ENCODE measurements around the gene MAOB.
"Not testable (repeated sequence)": the region's sequence is repeated elsewhere in the genome, so short reads cannot be mapped to it uniquely, and the experiment has no call there.

Gene MAOB

DNA sequence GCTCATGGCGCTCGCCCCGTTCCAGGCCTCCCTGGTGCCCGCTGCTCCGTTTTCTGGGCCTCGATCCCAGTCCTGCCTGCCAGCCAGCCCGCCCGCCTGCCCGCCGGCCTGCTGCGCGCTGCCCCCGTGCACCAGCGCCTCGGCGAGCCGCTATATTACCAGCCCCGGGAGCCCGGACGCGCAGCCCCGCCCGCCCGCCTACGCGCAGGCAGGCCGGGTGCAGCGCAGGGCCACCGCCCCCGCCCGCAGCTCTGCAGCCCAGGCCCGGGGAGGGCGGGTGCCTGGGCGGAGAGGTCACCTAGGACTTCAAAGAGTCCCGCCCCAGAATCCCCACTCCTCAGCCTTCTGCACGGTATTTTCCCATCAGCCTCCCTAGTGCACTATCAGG is at the start of gene MAOB:
MAOB (minus strand) TSS at position 157 of the 388 bp plus-strand sequence; CDS start at position 6, 151 bp downstream.
- no peak for DNase-seq

DNA sequence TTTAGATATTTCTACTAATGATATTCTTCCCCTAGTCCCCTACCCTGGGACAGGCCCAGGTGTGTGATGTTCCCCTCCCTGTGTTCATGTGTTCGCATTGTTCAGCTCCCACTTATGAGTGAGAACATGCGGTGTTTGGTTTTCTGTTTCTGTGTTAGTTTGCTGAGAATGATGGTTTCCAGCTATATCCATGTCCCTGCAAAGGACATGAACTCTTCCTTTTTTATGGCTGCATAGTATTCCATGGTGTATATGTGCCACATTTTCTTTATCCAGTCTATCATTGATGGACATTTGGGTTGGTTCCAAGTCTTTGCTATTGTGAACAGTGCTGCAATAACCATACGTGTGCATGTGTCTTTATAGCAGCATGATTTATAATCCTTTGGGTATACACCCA is 39.8 kb upstream of the MAOB start:
- not testable (repeated sequence) for DNase-seq

DNA sequence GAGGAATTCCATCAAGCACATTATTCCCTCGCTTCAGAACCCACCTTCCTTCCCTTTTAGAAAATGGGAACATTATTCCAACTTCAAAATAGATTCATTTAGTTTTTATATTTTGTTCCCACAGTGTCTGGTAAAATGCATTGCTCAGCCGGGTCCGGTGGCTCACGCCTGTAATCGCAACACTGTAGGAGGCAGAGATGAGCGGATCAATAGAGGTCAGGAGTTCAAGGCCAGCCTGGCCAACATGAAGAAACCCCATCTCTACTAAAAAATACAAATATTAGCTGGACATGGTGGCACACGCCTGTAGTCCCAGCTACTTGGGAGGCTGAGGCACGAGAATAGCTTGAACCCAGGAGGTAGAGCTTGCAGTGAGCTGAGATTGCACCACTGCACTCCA is 28.5 kb upstream of the MAOB start:
- DNase-seq = not testable (repeated sequence)

DNA sequence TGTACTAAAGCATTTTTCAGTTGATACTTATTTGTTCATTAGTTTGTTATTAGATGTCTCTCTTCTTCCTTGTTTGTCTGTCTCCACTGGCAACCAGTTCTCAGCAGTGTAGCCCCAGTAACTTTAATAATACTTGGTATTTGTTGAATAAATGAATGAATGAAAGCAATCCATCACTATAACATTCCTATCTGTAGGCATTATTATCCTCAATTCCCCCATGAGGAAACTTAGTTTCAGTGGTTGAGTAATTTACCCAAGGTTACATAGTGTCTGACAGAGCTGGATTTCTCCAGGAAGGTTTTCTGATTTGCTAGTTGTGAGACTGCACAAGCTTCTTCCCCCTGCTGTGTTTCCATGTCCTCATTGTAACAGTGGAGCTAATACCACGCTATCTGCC is 27.8 kb upstream of the MAOB start:
- DNase-seq = no peak

DNA sequence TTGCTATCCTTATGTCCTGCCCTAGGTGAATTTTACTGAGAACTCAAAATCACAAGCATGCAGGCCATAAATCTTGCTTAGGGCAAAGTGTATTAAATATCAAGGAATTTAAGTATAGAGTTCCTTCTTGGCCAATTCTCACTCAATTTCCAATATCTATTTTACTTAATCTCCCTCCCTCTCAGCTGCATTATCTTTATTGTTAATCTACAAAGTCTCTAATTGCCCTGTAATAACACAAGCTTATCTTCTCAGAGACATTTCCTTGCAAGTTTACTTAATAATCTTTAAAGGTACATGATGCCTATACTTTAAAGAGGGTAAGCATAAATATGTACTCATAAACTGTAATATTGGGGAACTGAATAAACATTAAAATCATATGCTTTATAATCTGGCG is 26.9 kb upstream of the MAOB start:
- DNase-seq = no peak

DNA sequence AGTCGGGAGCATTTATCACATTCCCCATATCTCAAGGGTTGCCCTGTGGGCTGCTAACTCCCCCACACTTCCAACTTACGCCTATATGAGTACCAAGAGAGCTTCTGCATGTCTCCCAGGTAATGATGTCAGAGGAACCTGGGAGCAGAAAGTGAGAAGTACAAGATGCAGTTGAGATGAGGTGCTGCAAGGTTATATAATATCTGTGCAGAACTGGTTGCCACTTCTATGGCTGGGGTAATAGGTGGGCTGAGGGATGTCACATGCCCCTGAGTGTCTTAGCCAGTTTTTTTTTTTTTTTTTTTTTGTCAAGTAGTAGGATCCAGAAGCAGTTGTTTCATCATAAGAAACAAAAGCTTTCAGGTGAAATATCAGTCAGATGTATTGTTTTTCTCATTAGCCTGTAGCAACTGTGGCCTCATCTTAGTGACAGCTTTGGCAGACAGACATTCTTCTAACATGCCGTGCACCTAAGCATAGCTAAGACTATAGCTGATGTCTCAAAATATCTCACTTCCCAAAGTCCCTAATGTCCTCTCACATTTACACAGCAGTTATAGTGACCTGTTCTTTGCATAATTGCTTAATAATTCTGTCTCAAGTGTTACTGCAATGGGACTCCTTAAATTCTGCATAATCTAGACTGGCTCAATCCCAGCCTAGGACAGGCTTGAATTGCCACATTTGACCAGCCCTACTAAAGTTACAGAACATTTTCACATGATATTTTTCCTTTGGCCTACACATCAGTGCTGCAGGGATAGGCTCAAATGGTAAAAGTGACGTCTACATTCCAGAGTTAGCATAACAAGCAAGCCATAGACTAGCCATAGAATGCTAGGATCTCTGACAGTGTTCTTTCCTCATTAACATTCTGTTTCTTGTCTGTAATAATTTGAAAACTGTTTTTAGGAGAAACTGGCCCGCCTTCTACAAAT is 17.9 kb upstream of the MAOB start:
- no peak for DNase-seq

DNA sequence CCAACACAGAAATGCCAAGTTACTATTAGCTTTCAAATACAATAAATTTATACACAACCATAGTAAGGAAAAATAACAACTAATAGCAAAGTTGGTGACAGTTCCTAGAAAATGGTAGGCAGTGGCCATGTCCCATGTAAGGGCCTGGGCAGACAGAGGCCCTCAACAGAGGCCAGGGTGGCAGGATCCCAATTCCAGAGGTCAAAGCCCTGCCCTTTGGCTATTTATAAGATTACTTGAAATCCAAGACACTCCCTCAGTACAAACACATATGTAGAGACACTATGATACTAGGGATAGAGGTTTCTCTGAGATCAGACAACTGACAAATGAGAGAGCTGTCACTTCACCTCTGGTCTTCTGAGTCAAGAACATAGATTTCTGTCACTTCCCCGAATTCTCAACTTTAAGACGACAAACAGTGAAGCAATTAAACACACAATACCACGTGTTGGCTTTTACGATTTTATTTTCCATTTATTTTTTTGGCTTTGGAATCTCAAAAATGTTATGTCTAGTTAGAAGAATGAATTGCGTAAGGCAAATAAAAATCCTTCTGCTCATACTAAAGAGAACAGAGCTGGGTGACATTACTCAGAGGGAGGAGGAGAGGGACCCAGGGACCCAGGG is 16.3 kb upstream of the MAOB start:
- DNase-seq = no peak

DNA sequence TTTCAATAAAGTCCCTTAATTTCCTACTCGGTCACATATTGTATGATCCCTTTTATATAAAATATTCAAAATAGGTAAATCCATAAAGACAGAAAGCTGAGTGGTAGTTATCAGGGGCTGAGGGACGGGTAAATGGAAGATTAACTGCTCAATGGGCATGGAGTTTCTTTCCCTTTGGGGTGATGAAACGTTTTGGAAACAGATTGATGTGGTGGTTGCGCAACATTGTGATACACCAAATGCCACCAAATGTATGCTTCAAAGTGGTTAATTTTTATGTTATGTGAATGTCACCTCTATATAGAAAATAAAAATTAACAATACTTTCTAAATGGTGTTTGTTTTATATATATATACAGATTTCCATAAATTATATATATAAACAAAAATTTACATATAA is 15.0 kb upstream of the MAOB start:
- DNase-seq = no peak

DNA sequence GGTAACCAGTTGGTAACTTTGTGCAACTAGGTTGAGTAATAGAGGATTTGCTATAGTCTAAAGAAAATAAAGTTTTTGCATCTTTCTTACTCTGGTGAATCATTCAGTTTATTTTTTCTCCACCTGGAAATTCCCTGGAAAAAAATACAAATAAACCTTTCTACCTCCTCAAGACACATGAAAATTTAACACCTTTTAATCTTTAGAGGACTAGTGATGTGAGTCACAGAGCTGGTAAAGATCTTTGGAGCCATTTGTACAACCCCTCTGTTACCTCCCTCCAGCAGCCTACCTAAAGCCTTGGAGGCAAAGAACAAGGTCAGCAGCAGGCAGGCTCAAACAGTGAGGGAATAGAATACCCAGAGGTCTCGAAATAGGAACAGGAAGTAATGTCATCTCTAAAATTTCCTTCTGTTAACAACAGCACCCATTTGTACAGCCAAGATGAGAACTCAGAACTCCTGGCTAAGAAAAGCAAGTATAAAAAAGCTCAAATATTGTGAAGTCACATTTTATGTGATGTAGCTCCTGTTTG is 10.2 kb upstream of the MAOB start:
- no peak for DNase-seq

DNA sequence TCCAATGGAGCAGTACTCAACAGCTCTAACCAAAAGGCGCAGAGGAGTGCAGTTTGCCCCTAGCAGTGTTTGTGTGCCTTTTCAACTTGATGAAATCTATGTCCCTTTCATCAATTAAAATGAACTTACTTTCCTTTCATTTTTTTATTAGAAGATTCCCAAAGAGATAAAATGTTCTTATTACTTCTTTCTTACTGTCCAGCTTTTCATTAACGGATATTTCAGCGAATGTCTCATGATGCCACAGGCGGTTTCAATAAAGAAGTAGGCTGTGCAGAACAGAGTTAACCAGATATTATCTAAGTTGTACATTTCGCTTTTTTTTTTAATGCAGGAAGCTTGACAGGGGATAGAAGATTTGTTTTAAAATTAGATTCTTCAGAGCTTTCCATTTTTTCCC is 3.4 kb upstream of the MAOB start:
- no peak for DNase-seq

DNA sequence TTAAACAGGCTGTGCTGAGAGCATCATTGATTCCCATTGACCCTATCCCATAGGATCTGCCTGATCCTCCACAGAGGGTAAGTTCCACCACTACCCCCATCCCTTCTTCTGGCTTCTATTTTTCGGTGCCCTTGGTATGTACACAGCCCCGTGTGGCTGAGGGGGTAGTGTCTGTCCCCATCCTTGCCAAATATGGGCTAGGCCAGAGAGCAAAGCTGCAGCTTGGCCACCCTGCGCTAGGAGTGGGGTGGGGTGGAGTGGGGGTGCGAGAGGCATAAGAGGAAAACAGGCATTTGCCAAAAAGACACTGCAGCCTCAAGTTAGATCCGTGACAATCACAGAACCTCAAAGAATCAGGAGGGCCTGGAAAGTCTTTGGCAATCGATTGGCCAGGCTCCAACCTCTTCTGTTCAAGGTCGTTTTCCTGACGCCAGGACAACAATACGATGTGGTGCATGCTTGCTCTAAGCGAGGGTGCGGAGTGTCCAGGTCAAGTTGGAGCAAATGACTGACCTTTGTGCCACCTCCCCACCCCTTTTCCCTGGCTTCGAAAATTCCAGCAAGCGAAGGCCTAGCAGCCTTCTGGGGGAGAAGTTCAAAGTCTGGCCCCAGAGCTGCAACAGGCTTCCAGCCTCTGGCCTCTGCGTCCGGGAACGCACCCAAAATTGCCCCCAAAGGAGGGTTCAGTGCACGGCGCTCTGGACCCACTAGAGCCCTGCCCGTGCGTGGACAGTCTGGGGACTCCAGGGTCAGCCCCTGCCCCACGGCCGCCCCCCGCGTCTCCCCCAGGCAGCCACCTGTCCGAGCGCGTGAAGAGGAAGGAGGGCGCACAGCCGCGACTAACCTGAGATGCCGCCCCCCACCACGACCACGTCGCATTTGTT is 598 bp downstream of the MAOB start:
- no peak for DNase-seq

DNA sequence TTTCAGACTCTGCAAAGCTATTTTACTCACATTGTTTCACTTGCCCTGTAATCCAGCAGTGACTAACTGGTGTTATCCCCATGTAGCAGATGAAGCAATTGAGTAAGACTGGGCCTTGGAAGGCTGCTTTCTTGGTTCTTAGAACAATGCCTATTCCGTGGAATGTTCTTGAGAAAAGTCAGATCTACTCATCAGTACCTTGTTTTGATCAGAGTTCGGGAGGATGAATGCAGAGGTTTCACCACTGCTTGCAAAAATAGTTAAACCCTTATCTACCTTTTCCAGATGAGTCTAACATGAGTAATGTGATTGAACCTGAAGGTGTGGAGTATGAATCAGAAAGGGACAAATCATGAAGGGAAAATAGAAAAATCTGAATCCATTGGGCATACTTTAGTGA is 1.8 kb downstream of the MAOB start:
- DNase-seq = no peak

DNA sequence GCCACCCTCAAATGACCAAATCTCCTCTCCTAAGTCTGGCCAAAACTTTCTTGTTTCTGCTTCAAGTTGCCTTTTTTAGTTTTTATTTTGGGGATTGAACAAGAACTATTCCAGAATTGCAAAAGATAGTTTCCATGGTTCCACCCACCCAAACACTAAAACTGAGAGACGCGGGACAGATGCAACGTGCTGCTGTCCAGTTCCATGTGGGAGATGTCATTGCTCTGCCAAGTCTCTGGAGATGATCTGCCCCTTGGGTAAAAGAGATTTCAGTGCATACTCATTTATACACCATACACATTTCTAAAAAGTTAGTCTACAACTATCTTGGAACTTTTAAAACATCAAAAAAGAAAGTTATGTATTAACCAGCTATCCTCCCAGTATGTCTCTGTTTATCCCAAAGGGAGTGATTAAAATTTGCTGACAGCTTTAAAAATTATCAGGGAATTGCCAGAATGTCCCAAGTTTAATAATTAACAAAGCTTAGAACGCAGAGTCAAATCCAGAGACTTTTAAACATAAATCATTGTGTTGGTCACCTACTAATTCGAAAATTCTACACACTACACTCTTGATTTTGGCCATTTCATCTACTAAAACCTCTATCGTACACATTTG is 3.2 kb downstream of the MAOB start:
- no peak for DNase-seq

DNA sequence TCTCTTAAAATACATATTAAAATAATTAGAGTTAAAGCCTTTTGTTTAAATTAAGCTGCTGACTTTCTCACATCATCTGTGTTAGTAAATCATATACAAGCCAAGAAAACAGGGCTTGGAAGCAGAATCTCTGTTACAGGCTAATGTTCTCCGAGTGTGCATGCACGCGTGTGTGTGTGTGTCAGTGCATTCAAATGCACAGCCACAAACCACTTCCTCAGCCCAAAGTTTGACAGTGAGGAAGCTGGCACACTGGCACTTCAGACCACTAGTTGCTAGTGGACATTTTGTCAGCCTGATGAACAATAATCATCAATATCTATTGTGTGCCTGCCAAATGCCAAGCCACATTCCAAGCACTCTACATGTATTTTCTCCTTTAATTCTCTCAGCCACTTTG is 5.6 kb downstream of the MAOB start:
- no peak for DNase-seq

DNA sequence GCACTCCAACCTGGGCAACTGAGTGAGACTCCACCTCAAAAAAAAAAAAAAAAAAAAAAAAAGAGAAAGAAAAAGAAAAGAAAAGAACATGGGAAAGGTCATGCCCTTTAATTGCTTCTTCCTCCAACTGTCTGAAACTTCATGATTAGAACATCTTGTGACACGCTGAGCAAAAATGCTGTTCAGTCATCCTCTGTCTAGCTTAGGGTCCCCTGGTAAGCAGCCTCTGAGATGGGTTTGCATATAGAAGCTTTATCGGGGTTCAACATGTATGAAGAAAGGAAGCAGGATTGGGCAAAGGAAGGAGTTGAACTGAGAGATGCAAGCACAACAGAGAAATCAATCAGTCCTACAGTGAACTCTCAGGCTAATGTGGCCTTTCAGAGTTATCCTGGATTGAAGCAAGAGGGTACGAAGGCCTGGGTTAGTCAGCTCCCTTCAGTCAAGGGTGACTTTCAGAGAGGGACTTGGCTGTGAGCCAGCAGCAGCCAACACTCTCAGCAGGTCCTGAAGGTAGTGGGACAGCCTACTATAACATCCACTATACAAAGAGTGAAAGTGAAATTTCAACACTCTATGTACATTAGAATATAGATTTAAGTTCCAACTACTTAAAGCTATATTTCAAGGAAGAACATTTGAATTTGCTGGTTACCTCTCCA is 11.4 kb downstream of the MAOB start:
- DNase-seq = no peak

DNA sequence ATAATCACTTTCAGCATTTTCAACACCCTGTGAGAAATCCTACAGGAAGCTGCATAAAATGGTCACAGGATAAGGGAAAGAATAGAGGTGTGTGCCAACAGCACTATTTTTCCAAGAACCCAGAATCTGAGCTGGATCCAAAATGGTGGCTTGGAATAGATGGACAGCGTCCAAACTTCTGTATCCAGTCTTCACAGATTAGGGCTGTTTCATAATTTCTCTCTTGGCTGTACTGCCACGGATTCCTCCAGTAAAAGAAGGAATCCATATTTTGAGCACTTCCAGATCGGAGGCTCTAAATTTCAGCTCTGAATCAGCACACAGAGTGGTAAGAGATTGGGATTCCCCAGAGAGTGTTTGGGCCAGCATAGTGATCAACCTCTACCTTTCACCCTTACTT is 12.2 kb downstream of the MAOB start:
- no peak for DNase-seq

DNA sequence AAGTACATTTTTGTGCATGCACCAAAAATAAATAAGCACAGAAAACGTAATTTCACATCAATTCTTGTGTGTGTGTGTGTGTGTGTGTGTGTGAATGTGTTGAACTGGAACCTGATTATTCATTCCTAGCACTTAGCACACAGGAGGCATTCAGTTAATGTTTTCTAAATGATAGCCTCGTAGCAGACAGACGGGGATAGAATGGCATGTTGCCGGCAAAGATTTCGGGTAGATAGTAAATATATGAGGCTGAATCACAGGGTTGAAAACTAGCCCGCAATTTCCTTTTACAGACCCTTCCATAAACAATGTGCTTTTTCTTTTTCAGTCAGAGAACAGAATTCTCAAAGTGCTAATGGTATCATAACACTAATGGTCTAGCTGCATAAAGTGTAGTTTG is 13.5 kb downstream of the MAOB start:
- DNase-seq = no peak

DNA sequence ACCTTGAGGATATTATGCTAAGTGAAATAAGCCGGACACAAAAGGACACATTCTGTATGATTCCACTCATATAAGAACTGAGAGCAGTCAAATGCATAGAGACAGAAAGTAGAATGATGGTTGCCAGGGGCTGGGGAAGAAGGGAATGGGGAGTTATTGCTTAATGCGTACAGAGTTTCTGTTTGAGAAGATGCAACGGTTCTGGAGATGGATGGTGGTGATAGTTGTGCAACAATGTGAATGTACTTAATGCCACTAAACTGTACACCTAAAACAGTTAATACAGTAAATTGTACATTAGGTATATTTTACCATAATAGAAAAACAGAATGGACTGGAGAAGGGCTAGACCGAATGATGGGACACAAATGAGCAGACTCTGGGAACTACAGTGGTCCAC is 15.8 kb downstream of the MAOB start:
- DNase-seq = no peak

DNA sequence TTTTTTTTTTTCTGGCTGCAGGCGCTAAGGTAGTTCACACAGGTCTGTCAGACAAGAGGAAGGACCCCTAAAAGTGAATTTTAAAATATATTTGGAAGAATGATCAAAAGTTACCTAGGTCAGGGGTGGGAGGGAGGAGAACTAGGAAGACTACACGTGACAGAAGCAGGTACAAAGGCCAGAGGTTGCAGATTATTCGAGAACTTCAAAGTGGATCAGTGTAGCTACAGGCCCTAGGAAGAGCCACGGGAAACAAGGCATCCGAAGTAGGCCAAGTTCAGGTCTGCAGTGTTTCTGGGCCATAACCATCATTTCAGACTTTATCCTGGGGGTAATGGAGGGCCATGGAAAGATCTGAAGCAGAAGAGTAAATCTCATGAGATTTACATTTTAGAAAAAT is 16.5 kb downstream of the MAOB start:
- no peak for DNase-seq

DNA sequence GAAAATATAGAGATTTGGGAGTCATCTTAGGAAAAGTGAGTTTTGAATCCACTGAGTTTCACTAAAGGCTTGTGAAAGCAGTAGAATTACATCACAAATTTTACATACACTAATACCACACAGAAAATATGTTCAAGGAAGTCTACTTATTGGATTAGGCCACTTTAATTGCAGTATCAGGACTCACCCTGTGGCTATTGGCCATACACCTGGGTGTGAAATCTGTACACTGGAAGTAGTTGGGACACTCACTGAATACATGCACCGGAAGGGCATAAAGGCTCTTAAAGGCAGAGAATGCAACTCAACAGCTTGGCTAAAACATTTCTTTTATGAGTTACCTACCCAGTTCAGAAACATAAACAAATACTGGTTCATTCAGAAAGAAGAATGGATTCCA is 19.8 kb downstream of the MAOB start:
- DNase-seq = no peak

DNA sequence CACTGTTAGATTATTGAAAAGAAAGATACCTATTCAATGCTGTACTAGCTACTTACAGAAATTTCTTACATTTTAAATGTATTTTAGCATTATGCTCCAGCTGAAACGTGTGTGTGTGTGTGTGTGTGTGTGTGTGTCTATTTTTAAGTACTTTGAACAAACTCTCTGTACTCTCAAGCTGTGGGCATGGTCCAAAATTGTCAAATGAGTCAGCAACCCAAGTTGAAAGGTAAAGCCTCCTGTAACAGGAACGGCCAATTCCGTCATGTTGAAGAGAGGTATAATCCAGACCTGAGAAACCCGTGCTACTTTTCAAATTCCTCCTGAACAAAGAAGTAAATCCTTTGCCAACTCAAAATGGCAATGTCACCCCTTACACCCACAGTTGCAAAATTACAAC is 20.5 kb downstream of the MAOB start:
- no peak for DNase-seq

Measured in NCI-H1930 (cell line).